ENCODE results near the gene AGBL5. TPM values are rescaled to one million over a fixed set of nuclear protein-coding genes. Genes with fewer than 3 reads are reported as not detected.

The AGBL5 gene
- total and polyA plus RNA-seq, 2 of the 13 experiments (the other 11 are each of a cell fraction or from before 2014, with no cell fraction given), result 55.9 to 73.3 TPM

GRCh38 chr2:27095745-27096651 lies 44.5 kb downstream of the AGBL5 start (continued):
- TF ChIP-seq ZNF407 (CRISPR knock-in tag; IDR thresholded peaks at IDR 0.05; ENCODE audit: not compliant biosample characterization), result no peak
- peak; percentile 91 for TF ChIP-seq PHF21A (CRISPR knock-in tag; IDR thresholded peaks at IDR 0.05)
- TF ChIP-seq RBM39 (IDR thresholded peaks at IDR 0.05; ENCODE audit: low read depth, low read length, poor library complexity, severe bottlenecking), result no peak
- TF ChIP-seq NR2F6 (IDR thresholded peaks at IDR 0.05), result peak; percentile 89
- peak; percentile 97 for TF ChIP-seq NR2F6 (CRISPR knock-in tag; IDR thresholded peaks at IDR 0.05)
- peak; percentile 87 for TF ChIP-seq ZMYM4 (CRISPR knock-in tag; IDR thresholded peaks at IDR 0.05)
- TF ChIP-seq ZNF768 (CRISPR knock-in tag; IDR thresholded peaks at IDR 0.05), result no peak
- TF ChIP-seq ZNF691 (CRISPR knock-in tag; IDR thresholded peaks at IDR 0.05; ENCODE audit: borderline replicate concordance, low read depth), result peak; percentile 60; the same call in 1 of the 2 replicates
- 0 out of 2 replicates have a peak, but pooled peaks have one; percentile 84 for TF ChIP-seq MAF1 (CRISPR knock-in tag; IDR thresholded peaks at IDR 0.05; ENCODE audit: borderline replicate concordance)
- peak; percentile 100 for TF ChIP-seq GATAD2A (CRISPR knock-in tag; IDR thresholded peaks at IDR 0.05)
- peak; percentile 85 for TF ChIP-seq STAT6 (CRISPR knock-in tag; IDR thresholded peaks at IDR 0.05; ENCODE audit: borderline replicate concordance)
- no peak for TF ChIP-seq ZNF20 (CRISPR knock-in tag; IDR thresholded peaks at IDR 0.05)
- TF ChIP-seq CENPBD1 (CRISPR knock-in tag; IDR thresholded peaks at IDR 0.05; ENCODE audit: borderline replicate concordance, low read depth), result no peak; the same call in 1 of the 2 replicates
- TF ChIP-seq NR2F2 (IDR thresholded peaks at IDR 0.05; ENCODE audit: borderline replicate concordance, low read depth), result 0 out of 2 replicates have a peak, but pooled peaks have one; percentile 35
- peak; percentile 100 for TF ChIP-seq CEBPB (IDR thresholded peaks at IDR 0.05; ENCODE audit: borderline replicate concordance, low read depth, low read length)
- TF ChIP-seq TRIM24 (CRISPR knock-in tag; IDR thresholded peaks at IDR 0.05), result peak; percentile 45; the same call in 1 of the 2 replicates

All from HepG2 (cell line).